HG03066 (cell line): ENCODE results near the gene DYNLT4.
"Not testable (repeated sequence)": the region's sequence is repeated elsewhere in the genome, so short reads cannot be mapped to it uniquely, and the experiment has no call there.

Experiments used
- ATAC-seq: cut with Tn5 transposase; IDR thresholded peaks from one replicate; pipeline ENCODE4 v1.9.1; 2021; ENCODE audit warnings: low read depth; ENCODE audit not compliant: unreplicated experiment

Gene DYNLT4

DNA sequence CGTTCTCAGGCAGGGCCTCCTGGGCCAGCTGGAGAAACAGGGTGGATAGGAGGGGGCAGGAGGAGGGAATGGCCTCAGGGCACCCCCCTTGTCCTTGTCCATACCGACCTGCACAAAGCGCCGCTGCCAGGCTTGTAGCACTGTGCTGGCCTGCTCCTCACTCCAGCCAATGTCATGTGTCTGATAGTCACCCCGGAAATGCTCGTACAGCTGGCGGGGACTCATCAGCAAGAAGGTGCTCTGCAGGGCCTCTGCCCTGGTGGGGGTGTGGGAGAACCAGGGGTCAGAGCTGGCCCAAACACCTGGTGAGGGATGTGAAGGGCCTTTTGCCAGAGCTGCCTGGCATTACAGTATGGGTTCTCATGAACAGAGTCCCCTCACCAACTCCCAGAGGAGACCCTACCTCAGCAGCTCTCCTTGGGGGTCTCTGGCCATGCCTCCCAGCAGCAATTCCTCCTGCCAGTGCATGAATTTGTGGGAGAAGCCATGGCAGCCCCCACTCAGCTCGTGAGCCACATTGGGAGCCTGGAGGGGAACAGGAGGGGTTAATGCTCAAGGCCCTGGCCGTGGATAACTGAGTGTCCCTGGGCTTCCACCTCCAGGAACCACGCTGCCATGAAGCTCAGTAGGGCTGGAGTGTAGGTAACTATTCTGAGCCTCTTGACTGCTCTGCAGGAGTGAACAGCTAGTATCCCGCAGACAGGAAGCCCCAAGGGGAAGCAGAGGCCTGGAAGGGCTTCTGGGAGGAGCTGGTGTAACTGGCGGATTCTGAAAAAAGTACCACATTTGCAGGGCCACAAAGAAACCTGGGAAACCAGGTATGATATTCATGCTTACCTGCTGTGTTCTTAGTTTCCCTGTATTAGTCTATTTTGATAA, 22.6 kb upstream of the DYNLT4 start:
- ATAC-seq, result no peak

DNA sequence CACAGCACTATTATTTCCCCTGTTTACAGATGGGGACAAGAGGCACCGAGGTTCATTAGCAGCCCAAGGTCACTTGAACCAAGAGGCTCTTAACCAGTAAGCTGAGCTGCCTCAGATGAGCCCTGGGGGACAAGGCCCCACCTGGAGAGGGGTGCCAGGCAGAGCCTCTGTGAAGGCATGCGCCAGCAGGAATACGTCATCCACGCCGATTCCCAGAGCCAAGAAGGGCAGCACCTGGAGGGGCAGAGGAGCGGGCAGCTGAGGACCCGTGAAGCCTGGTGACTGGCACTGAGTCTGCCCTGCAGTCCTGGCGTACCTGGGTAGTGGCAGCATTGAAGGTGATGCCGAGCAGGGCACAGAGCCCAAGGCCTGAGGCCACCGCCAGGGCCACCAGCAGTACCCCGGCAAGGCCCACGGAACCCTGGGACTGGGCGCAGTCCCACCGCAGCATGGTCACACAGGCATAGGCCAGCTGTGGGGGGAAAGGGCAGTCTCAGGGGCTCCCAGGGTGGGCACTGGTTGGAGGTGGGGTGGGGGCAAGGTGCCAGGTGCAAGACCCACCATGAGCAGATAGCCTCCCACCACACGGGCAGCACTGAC, 21.8 kb upstream of the DYNLT4 start:
- no peak for ATAC-seq

DNA sequence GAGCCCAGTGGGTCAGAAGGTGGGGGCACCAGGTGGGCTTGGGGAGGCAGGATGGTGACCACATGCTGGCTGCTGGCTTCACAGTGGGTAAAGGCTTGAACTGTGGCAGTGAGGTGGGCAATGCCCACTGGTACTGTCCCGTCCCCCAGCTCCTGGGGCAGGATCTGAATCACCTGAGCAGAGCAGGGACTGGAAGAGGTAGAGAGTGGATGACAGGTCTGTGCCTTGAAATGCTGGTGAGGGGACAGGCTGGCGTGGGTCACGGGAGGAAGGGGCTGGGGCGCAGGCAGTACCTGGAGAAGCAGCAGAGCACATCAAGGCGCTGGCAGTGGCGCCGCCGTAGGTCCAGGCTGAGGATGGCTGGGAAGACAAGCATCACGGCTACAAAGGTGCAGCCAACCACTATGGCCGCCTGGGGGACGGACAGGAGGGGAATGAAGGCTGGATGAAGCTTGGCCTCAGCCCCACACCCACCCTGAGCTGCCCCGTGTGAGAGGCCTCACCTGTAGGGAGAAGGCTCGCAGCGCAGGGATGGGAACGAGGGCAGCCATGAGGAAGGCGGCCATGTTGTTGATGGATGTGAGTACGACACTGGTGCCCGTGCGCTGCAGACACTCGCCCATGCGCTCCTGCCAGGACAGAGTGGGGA, 21.0 kb upstream of the DYNLT4 start:
- ATAC-seq, result no peak

DNA sequence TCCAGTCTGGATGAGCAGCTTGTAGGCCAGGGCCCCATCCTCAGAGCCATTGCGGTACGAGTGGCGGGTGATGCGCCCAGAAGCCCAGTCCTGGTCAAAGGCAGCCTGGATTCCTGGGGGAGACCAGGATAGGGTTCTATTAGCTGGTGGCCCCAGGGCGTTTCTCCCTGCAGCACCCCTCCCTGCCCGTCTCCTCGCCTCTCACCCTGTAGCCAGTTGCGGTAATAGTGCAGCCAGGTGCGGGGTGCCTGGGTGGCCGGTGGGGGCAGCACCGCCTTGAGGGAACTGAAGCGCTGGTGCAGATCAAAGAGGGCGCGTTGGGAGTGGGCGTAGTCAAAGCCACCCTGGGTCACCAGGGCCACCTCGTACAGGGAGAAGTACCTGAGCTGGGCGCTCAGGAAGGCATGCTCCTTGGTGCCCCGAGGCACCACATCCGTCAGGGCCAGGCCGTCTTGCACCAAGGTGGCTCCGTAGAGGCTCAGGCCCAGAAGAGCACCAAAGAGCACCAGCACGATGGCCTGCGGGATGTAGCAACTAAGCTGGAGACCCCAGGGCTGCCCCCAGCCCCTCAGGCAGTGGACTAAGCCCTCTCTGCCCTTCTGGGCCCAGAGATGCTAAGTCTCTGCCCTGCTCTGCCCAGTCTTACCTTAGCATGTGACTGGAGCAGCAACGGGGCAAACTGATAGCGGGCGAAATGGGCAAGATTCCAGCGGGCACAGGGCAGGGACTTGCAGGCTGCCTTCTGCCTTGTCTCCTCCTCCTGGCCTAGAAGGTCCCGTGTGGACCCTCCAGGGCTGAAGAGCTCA, 20.2 kb upstream of the DYNLT4 start:
- ATAC-seq, result no peak

DNA sequence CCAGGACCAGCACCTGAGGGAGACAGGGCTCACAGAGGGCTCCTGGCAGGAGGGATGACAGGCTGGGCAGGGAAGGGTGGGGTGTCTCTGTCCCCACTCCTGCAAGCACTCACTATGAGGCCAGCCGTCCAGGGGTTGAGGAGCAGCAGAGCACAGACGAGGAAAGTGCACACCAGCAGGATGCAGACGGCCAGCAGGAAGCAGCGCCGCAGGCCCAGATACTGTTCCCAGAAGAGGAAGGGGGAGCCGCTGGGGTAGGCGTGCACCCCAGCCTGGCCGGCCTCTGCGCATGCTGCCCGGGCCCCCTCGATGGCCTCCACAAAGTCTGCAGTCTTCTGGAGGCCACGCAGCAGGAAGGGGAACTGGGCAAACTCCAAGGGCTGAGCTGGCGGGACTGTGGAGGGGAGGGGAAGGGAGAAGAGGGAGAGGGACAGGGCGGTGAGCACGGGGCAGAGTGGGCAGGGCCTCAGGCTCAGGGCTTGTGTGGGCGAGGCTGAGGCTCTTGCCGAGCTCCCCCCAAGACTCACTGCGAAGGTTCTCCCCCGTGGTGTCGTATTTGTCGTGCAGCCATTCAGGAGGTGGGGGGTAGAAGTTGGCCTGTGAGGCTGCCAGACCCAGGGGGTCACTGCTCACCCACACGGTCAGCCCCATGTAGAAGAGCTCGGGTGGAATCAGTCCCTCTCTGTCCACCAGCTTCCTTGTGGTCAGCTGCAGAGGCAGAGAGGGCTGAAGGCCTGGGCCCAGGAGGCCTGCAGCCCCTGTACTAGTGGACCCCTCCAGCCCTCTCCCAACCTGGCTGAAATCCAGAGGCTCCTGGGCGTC, 19.4 kb upstream of the DYNLT4 start:
- no peak for ATAC-seq

DNA sequence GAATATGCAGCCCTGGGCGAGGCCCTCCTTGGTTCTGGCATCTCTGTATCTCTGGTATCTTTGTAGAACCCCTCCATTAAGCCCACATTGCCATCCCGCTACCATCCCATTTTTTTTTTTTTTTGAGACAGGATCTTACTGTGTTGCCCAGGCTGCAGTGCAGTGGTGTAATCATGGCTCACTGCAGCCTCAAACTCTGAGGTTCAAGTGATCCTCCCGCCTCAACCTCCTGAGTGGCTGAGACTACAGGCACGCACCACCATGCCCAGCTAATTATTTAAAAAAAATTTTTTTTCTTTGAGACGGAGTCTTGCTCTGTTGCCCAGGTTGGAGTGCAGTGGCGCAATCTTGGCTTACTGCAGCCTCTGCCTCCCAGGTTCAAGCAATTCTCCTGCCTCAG, 17.2 kb upstream of the DYNLT4 start:
- ATAC-seq, result not testable (repeated sequence)

DNA sequence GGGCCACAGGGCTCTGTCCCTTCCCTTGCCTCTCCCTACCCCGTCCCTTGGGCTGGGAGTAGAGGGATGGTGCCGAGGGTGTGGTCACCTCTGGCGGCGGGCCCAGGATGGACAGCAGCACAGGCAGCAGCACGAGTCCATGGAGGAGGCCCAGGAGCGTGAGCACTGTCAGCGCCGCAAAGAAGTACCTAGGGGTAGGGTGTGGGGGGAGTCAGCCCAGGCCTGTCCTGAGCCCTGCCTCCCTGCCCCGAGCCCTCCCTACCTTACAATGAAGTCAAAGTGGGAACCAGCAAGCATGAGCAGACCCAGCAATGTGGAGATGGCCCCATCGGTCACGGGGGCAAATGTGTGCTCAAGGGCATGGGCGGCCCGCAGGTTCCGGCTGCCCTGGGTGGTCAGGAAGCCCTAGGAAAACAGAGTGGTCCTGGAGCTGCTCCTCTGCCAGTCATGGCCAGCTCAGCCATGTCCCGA, 15.9 kb upstream of the DYNLT4 start:
- no peak for ATAC-seq

DNA sequence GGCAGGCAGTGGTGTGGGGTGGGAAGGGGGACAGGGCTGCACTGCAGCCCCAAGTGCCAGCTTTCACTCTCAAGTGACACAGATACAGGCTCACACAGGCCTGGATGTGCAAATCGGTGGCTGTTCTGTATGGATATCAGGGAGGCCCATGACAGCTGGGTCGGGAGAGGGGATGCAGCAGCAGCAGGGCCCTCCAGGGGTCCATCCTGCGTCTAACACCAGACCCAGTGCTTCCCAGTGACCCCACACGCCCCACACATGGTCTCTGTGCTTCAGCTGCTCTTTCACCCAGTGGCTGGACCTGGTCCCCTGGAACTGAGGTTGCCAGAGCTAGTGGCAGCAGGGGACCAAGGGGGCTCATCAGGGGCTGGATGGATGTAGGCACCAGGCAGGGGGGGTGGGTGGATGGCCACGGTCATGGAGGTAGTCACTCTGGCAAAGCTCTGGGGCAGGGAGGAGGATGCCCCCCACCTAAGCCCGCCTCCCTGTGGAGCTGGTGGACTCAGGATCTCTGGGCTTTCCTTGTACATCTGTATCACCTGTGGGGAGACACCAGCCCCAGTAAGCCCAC, 15.1 kb upstream of the DYNLT4 start:
- no peak for ATAC-seq

DNA sequence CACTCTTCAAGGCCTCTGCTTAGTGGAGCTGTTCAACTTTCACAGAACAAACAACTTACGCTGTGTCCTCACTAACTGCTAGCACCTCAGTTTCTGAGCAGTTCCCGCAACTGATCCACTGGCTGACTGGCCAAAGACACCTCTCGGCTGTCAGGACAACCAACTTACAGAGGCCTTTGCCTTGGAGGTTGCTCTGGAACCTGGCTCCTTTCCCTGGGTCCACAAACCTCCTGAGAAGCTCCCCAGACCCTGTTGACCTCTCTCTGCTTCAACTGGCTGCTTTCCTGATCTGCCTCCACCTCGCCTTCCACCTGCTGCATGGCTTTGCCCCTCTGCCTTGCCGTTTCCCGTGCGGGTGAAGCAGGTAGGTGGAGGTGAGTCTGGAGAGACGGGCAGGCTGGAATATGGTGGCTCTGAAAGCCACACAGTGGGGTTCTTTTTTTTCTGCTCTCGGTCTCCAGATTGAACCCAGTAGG, 14.1 kb upstream of the DYNLT4 start:
- ATAC-seq, result no peak

DNA sequence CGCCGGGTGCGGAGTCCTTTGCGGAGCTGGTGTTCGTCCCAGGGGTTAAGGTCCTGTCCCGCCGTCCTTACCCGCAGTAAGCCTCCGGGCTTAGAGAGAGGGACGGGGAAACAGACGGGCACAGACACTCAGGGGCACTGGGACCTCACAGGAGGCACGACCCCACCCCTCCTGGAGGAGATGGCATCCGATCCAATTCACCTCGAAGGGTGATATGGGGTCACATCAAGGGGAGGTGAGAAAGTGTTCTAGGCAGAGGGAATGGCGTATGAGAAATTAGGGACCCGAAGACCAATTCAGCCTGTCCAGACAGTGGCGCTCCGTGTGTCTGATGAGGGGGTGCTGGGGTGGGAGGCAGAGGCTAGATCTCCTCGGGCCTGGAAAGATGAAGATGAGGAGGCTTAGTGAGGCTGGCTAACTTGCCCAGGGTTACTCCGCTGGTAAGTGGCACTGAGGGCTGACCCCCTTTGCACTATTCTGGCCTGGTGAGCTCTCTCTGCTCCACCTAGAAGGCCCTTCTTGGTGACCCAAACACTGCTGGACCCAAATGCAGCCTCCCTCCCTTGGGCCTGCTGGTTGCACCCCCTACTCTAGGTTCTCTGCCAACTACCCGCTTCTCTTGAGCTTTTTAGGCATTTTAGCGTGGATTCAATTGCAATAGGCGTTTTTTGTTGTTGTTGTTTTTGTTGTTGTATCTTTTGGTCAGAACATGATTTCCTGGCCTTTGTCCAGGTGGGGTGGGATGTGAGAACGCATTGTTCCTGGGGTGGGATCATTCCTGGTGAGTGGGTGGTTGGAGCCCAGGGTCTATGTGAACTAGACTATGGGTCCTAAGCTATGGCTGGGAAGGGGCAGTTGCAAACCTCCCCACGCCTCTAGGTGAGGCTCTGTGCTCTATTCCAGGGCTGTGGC, 13.4 kb upstream of the DYNLT4 start:
- ATAC-seq, result no peak

DNA sequence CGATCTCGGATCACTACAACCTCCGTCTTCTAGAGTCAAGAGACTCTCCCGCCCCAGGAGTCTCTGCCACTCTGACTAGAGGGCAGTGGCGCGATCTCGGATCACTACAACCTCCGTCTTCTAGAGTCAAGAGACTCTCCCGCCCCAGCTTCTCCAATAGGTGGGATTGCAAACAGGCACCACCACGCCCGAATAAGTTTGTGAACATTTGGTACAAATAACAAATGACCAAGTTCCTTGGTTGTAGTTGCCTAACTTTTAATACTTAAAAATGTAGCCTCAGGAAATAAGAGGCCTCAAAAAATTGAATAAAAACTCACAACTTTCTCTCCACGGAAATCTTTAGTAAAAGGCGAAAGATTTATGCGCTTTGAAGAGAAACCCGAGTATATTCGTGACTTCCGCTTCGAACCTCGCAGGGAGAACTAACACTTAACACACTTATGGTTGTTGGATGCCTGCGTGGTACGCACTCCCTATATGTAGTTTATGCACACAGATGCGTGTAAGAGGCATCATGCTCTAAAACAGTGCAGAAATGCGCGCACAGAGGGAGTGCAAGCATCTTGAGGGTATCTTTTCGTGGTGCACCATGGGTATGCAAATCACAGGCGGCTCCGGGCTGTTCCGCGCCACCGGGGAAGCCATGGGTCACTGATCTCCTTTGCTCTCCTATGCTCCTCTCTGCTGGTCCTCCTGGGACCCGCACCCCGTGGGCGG, 12.6 kb upstream of the DYNLT4 start:
- peak; percentile 78 for ATAC-seq

DNA sequence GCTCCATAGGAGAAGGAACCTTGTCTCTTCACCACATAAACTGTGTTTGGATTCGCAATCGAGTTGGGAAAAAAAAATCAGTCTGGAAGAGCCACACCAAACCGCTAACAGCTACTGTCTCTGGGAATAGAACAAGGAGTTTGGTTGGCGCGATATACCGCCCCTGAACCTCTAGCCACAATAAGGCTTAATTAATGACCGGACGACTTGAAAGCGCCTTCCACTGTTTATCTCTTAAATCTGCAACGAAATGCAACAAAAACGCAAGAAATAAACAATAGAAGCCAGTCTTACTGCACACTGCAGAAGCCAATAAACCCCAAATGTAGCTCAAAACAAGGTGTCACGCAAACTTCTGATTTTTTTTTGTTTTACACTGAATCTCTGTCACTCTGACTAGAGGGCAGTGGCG, 12.1 kb upstream of the DYNLT4 start:
- no peak for ATAC-seq

DNA sequence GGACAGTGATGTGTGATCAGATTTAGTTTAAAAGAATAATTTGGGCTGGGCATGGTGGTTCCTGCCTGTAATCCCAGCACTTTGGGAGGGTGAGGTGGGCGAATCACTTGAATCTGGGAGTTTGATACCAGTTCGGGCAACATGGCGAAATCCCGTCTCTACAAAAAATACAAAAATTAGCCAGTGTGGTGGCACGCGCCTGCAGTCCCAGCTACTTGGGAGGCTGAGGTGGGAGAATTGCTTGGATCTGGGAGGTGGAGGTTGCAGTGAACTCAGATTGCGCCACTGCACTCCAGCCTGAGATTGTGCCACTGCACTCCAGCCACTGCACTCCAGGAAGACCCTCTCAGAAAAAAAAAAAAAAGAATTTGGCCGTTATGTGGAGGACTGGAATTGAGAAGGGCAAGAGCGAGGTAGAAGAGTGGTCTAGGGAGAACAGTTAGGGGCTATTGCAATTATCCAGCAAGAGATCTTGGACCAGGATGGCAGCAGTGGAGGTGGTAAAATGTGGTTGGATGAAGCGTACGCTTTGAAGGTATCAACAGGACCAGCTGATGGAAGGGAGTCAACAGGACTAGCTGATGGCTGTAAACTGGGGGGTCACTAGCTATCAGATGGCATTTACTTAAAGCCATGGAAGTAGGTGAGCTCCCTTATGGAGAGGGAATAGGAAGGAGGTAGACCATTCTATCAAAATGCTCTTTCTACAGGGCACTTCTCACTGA, 10.8 kb upstream of the DYNLT4 start:
- no peak for ATAC-seq

DNA sequence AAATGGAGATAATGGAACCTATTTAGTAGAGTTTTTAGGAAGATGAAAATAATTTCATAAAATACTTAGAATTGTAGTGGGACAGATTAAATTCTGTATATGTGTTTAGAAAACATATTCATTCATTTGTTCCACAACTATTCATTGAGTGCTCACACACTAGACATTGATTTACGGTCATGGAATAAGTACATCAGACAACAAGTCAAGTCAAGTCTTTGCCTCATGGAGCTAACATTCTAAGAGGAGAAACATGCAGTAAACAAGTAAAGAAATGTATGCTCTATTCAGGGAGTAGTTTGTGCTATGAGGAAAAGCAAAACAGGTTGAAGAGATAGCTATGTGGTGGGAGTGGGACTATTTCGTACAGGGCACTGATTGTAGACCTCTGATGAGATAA, 10.2 kb upstream of the DYNLT4 start:
- no peak for ATAC-seq

DNA sequence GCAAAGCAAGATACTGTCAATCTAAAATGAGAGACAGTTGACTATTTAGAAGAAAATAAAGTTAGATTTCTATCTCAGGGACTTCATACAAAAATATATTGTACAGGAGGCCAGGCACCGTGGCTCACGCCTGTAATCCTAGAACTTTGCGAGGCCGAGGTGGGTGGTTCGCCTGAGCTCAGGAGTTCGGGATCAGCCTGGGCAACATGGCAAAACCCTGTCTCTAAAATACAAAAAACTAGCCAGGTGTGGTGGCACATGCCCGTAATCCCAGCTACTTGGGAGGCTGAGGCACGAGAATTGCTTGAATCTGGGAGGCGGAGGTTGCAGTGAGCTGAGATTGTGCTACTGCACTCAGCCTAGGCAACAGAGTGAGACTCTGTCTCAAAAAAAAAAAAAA, 8.8 kb upstream of the DYNLT4 start:
- ATAC-seq, result not testable (repeated sequence)

DNA sequence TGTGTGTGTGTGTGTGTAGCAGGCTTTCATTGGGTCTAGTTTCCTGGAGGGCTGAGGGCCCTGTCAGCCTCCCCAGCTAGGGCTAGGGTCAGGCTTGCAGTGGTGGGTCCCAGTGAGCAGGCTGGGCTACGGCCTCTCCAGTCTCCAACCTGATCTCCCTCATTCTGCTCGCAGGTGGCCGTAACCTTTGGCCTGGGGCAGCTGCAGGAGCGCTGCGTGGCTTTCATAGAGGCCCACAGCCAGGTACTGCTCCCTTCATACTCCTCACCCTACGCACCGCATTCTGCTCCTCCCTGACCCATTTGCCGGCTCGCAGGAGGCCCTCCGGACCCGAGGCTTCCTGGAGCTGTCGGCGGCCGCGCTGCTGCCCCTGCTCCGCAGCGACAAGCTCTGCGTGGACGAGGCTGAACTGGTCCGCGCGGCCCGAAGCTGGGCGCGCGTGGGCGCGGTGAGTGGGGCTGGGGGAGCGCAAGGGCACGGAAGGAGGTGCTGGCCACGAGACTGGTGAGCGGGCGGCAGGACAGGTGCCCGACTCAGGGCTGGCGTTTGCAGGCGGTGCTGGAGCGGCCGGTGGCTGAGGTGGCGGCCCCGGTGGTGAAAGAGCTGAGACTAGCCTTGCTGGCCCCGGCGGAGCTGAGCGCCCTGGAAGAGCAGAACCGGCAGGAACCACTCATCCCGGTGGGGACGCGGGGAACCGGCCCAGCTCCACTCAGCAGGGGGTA, 5.8 kb upstream of the DYNLT4 start:
- no peak for ATAC-seq

DNA sequence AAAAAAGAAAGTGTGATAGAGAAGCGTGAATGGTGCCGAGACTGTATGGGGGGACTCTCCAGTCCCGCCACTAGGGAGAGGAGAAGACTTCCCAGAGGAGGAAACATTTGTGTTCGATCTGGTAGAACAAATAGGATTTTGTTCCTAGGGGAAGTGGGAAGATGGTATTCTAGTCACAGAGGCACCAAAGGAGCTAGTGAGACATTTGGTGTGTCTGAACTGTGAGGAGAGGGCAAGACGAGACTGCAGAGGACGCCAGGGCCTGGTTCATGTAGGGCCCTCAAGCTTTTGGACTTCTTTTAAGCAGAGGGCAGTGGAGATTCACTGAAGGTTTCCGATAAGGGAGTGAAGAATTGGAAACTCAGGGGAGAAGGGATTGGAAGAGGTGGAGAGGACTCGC, 4.1 kb upstream of the DYNLT4 start:
- no peak for ATAC-seq
